ENCODE measurements around the gene PPP6R1. TPM values are rescaled to one million over a fixed set of nuclear protein-coding genes. Genes with fewer than 3 reads are reported as not detected.

The PPP6R1 gene
- polyA plus RNA-seq, 1 donor: 26.7 TPM

DNA sequence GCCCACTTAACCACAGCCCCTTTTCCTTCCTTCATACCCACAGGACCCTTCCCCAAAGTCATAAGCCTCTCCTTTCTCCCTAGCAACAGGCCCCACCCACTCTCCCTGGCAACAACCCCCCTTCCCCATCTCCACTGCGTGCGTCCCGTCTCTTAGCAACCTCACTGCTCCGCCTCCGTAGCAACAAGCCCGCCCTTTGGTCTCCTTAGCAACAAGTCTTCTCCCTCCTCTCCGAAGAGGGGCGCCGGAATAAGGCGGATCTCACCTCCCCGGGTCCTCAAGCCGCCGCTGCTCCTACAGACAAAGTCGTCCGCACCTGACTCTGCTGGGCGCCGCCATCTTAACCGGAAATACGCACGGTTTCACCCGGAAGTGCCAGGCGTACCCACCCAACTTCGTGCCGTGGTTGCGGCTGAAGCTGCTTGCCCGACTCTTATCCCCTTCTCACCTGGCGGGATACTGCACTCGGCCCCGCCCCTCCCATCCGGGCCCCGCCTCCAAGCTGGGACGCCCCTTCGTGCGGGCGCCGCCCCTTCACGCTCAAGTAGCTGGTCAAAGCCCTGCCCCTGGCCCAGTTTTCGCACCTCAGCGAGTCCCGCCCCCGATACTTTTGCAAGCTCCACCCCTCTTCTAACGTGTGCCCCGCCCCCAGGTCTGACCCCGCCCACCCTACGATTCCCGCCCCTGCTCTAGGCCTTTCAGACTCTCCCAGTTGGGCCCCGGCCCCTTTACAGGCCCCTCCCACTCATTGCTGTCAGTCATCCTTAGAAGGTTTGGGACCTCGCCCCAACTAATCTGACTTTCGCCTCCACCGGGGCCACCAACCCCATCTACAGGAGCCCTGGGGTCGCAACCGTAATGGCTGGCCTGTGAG, 21.2 kb upstream of the PPP6R1 start, which contains the start of gene HSPBP1:
Gene HSPBP1 (minus strand): TSS at position 341 of the 874 bp plus-strand sequence. CDS start 502 bp downstream, outside the sequence.
- DNase-seq (ENCODE audit: low read depth): no peak

DNA sequence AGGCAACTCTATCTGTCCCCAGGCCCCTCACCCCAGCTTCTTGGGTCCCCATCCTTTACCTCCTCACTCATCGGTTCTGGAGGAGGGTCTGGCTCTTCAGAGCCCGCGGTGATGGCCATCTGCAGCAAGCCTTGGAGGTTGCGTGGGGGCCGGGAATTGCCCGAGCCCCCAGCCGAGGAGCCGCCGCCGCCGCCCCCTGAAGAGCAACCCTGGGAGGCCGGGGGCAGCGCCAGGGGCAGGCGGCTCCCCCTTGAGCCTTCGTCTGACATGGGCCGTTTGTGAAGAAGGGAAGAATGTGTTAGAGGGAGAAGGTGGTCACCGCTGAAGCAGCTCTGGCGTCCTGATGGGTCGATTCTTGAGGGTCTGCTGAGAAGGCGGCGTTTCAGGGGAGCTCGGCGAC, 20.5 kb upstream of the PPP6R1 start:
- no peak for DNase-seq (ENCODE audit: low read depth)

DNA sequence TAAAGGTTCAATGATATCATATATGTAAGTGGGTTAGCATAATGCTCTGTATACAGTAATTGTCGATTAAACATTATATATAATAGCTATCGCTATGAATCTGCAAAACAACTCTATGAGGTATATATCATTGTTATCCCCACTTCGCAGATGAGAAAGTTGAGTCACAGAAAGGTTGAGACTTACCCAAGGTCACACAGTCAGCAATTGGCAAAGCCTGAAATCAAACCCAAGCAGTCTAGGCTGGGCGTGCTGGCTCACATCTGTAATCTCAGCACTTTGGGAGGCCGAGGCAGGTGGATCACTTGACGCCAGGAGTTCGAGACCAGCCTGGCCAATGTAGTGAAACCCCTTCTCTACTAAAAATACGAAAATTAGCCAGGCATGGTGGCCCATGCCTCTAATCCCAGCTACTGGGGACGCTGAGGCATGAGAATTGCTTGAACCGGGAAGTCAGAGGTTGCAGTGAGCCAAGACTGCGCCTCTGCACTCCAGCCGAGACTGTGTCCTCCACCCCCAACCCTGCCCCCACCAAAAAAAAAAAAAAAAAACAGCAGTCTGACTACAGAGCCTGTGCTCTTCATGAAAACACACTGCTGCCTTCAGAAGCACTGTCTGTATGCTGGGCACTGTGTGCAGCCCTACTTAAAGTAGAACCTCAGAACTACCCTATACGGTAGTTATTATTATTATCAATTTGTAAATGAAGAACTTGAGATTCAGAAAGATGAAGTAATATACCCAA, 19.7 kb upstream of the PPP6R1 start:
- DNase-seq (ENCODE audit: low read depth): no peak

DNA sequence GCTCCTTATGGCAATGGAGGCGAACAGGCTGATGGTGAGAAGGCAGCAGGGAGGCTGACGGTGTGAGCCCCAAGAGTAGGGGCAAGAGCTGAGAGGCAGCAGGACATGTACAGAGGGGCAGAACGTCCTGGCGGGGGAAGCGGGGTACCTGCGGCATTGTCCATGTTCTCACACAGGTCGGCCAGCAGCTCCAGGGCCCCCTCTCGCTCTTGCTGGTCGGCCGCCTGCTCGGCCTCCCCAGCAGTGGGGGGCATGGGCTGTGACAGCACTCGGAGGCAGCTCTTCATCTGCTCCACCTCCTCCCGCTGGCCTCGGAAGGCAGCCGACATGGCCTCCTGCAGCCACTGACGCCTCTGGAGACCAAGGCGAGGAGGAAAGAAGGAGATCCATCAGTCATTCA, 18.7 kb upstream of the PPP6R1 start:
- DNase-seq (ENCODE audit: low read depth): no peak

DNA sequence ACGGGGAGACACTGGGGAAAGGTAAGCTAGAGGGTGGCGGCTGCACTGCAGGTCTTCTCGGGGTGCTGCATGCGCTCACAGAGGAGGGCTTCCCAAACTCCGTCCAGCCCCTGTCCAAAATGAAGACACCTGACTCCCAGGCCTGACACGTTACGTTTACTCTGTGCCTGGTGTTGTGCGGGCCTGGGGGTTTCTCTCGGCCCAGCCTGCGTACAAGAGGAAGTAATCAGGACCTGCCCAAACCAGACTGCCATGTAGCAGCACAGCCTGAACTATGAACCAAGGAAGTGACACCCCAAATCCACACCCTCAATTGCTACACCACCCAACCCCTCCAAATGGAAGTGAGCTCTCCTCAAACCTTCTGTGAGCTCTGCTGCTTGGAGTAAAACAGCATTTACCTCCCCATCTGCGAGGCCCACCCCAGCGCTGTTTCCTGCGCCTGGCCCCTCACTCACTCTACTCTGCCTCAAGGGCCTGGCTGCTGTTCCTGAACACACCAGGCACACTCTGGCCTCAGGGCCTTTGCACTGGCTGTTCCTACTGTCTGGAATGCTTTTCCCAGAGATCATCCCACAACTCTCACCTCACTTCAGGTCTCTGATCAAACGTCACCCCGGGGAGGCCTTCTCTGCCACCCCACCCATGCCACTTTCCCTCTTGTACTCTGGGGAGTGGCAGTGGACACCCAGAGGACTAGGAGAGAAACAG, 18.1 kb upstream of the PPP6R1 start:
- no peak for DNase-seq (ENCODE audit: low read depth)

DNA sequence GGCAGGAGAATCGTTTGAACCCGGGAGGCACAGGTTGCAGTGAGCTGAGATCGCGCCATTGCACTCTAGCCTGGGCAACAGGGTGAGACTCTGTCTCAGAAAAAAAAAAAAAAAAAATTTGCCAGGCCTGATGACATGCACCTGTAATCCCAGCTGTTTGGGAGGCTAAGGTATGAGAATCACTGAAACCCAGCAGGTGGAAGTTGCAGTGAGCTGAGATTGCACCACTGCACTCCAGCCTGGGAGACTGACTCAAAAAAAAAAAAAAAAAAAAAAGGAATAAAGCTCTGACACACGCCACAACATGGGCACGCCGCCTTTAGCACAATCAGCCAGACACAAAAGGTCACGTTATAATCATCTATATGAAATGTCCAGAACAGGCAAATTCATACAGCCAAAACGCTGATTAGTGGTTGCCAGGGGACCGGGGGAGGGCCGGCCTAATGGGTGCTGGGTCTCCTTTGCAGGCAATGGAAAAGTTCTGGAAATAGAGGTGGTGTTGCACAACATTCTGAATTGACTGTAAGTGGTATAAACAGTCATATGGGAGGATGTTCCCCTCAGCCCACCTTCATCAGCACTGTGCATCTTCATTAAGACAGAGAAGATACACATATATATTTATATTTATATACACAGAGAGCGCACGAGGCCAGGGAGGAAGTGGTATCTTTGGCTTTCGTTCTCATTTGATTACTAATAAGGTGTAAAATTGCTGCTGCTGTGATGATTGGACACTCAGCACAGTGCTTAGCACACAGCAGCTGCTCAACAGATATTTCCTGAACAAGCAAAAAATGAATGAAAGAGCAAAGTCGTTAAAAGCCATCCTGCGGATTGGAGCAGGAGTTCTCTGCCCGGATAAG, 17.3 kb upstream of the PPP6R1 start:
- DNase-seq (ENCODE audit: low read depth): no peak

DNA sequence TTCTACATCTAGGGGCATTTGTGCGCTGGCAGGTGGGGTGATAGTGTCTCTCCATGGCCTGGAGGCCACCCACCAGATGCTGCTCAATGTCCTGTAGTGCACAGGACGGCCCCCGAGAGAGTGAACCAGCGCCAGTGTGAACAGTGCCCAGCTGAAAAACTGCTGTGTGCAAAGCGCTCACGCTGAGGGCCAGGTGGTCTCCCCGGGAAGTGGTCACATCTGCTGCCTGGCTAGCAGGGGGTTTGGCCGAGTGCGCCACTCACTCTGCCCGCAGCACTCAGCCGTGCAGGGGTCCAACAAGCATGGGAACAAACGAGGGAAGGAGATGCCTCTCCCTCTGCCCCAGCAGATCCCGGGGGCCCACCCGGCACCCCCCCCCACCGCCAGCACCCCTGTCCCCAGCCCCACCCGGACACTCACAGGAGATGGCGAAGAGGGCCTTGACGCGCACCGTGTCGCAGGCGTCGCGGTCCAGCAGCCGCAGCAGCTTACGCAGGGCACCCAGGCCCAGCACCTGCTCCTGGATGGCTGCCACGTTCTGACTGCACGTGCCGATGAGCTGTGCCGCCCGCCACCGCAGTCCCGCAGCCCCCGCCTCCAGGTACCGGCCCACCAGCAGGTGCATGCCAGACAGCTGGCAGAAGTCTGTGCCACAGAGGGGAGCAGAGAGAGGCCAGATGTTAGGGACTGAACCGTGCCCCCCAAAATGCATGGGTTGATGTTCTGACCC, 15.3 kb upstream of the PPP6R1 start:
- DNase-seq (ENCODE audit: low read depth): no peak

DNA sequence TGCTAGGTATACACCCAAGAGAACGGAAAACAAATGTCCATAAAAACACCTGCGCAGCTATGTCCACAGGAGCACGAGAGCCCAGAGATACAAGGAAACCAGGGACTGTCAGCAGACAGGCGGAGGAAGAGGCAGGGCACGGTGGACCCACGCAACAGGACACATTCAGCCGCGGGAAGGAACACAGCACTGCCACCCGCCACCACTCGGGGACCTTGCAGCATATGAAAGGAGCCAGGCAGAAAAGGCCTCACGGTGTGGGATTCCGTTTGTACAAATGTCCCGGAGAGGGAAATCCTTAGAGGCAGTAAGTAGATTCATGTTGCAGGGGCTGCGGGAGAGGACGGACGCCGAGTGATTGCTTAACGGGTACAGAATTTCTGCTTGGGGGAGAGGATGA, 13.3 kb upstream of the PPP6R1 start:
- no peak for DNase-seq (ENCODE audit: low read depth)

DNA sequence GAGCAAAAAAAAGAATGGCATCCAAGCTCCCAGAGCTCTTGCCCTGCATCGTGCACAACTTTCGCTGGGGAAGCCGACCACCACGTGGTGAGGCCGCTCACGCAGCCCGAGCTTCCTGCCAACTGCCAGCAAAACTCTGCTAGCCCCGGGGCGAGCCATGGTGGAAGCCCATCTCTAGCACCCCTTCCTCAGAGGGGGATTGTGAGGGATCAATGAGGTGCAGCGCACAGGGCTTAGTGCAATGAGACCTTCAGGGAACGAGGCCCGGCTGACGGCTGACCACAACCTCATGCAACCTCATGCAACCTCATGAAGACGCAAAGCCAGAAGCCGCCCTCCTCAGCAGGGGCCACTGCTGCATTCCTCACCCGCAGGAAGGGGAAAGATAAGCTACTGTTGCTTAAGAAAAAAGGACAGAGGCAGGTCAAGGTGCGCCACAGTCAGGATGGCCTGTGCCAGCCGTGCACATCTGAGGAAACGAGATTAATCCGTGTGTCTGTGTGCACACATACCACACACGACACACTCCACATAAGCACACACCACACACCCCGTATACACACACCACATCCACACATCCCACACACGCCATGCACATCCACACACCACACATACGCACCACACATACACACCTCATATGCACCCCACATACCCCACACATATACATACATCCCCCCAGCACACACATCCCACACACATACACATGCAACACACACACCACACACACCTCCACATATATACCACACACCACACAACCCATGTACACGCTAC, 11.5 kb upstream of the PPP6R1 start:
- no peak for DNase-seq (ENCODE audit: low read depth)

DNA sequence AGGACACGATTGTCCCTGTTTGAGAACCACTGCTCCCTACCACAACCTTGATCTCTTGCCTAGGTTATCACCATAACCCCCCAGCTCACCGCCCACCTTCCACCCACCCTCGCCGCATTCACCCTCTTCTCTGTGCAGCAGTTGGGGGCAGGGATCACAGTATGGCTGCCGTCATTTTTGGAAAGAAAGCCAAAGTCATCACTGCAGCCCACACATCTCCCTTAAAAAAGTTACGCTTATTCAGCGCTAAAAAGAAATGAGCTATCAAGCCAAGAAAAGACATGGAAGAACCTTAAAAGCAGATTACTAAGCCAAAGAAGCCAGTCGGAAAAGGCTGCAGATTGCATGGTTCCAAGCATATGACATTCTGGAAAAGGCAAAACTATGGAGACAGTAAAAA, 10.5 kb upstream of the PPP6R1 start:
- DNase-seq (ENCODE audit: low read depth): no peak

DNA sequence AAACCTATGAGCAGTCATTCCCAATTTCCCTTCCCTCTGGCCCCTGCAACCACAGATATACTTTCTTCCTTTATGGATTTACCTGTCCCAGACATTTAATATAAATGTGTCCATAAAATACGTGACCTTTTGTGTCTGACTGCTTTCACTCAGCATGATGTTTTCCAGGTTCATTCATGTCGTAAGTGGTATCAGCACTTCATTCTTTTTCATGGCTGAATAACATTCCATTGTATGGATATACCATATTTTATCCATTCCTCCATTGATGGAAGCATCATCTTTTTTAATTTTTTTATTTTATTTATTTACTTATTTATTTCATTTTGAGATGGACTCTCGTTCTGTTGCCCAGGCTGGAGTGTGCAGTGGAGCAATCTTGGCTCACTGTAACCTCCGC, 8.0 kb upstream of the PPP6R1 start:
- DNase-seq (ENCODE audit: low read depth): no peak

DNA sequence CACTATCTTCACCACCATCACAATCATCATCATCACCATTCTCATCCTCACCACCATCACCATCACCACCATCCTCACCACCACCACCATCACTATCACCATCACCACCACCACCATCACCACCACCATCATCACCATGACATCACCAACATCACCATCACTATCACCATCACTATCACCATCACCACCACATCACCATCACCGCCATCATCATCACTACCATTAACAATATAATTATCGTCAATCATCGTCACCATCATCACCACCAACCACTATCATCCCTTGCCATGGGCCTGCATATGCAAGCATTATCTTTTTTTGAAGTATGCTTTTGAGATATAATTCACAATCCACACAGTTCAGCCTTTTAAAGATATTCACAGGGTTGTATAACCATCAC, 7.6 kb upstream of the PPP6R1 start:
- DNase-seq (ENCODE audit: low read depth): no peak

DNA sequence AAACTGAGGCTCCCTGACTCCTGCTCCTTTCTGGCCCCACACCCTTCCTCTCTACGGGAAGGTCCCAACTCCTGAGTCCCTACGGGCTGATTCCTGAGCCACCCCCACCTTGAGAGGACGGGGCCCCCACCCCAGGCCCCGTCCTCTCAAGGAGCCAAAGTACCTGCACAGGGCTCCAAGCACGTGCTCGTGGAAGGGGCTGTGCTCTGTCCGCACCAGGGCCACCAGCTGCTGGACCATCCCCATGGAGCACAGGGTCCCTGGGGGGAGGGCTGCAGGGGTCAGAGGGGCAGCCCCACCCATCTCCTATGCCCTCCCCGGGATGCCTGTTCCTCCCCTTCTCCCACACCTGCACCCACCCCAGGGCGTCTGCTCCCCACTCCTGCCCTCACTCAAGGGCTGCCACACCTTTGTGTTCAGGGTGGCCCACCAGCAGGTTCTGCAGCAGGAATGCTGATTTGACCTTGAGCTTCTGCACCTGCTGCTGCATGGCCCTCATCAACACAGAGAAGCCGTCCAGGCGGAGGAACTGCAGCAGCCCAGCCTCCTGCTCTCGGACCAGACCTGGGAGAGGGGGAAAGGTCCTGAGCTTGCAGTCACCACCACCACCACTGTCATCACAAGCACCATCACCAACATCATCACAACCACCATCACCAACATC, 7.0 kb upstream of the PPP6R1 start:
- DNase-seq (ENCODE audit: low read depth): no peak

DNA sequence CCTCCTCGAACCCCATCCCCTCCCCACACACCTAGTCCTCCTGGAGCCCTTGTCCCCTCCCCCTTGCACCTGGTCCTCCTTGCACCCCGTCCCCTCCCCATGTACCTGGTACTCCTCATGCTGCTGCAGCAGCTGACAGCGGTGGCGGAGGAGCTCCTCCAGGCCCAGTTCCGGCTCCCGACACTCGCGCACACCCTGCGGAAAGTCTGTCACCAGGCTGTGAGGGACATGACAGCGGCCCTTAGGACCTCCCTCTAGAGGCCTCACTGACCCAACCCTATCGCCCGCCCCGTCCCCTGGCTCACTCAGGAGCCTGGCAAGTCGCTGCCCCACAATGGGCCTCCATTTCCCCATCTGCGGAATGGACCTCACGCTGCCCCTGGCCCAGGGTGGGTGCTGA, 6.4 kb upstream of the PPP6R1 start:
- DNase-seq (ENCODE audit: low read depth): no peak

DNA sequence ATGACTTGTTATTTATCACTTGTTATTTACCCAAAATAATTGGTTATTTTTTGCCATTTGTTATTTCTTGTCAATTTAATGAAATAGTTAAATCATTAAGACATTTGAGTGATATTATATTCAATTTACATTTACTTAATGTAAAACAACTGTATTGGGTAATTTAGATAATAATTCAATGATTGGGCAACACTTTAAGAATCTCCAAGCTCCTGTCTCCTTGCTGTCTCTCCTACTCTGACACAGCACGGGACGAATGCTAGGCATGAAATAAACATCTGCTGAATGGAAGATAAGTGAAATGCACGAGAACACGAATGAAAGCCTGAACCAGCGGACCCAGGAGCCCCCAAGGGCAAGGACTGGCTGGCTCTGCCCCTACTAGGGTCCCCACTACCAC, 5.7 kb upstream of the PPP6R1 start:
- DNase-seq (ENCODE audit: low read depth): no peak

DNA sequence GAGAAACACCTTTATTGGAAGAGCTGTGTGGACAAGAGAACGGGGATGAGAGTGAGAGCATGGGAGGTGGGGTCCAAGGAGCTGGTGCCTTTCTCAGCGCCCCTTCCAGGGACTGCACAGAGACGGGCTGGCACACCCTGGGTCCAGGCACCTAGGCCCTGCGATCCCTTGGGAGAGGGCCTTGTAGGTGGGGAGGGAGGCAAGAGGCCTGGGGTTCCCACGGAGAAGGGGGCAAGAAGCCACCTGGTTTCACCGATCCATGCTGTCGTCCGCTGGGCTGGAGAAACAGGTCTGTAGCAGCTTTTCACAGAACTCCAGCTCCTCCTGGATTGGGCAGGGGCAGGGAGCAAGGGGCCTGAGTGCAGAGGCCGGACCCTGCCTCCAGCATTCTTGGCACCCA, 3.5 kb upstream of the PPP6R1 start:
- DNase-seq (ENCODE audit: low read depth): no peak

DNA sequence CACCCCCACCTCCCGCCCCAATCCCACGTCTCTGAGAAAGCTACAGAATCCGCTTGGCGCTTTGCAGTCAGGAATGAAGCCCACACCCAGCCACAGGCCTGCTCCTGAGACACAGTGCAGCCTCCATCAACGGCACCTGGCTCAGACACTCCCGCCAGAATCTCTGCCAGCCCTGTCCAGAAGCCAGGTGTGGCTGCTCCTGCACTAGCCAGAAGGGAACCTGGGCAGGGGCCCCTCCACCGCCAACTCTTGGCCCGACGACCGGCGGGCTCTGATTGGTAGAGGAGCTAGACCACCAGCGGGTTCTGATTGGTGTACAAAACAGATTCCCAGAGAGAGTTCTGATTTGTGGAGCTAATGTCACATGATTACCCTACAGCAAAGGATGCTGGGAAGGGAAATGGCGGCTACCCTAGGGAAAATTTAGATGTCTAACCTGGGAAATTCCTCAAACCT, 2.9 kb upstream of the PPP6R1 start:
- no peak for DNase-seq (ENCODE audit: low read depth)

DNA sequence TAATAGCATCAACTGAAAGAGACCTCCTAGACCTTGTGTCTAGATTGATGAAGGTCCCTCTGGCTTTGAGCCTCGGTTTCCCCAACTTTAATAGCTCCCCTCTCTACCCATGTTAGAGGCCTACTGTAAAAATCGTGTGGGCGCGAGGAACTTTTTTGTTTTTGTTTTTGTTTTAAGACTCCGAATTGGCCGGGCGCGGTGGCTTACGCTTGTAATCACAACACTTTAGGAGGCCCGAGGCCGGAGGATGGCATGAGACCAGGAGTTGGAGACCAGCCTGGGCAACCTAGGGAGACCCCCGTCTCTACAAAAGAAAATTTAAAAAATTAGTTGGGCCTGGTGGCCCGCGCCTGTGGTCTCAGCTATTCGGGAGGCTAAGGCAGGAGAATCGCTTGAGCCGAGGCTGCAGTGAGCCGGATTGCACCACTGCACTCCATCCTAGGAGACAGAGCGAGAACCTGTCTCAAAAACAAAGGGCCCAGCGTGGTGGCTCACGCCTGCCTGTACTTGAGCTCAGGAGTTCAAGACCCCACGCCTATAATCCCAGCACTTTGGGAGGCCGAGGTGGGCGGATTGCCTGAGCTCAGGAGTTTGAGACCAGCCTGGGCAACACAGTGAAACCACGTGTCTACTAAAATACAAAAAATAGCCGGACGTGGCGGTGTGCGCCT, 858 bp upstream of the PPP6R1 start:
- no peak for DNase-seq (ENCODE audit: low read depth)

DNA sequence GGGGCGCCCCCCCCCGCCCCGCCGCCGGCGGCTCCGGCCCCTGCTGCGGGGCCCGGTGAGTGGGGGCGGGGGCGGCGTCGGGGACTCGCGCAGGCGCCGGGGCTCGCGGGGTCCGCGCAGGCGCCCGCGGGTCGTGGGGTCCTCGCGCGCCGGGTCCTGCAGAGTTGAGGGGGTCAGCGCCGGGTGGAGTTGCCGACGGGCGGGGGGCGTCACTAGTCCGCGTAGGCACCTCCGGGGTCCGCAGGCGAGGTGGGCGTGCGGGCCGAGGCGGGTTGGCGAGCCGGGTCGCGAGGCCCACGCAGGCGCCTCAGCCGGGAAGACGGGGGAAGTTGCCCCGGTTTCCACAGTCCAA, 365 bp downstream of the PPP6R1 start:
- no peak for DNase-seq (ENCODE audit: low read depth)

Measured in forelimb muscle (tissue), 1 donor.